ENCODE data around the gene PPP1R17. TPM values are rescaled to one million over a fixed set of nuclear protein-coding genes. Genes with fewer than 3 reads are reported as not detected.

PPP1R17 gene
- total RNA-seq, 1 experiment from 2014 or later = not detected

DNA sequence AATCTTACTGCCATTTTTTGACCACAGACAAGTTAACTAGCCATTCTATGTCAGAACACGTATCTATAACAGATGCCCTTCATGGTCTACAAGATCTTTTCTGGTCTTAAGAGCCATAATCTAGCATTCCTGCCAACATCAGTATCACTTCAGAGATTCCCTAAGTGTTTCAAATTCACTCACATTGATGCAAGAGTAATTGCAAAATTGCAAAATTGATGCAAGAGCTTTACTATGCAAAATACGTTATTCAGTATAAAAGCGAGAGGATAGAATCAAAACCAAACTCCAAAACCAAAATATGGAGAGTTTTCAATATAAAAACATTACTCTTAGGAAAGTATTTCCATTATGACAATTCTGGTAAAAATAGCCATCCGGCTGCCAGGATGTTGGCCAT is 38.1 kb upstream of the PPP1R17 start:
- TF ChIP-seq TCF7L2 (IDR thresholded peaks at IDR 0.05; ENCODE audit: low read depth, low read length) (no peak), SIN3A (IDR thresholded peaks at IDR 0.05; ENCODE audit: borderline replicate concordance, insufficient read depth, low read depth, low read length) (no peak), POLR2AphosphoS5 (IDR thresholded peaks at IDR 0.05; ENCODE audit: low read depth, low read length) (no peak)
- TF ChIP-seq, protein P1, sequence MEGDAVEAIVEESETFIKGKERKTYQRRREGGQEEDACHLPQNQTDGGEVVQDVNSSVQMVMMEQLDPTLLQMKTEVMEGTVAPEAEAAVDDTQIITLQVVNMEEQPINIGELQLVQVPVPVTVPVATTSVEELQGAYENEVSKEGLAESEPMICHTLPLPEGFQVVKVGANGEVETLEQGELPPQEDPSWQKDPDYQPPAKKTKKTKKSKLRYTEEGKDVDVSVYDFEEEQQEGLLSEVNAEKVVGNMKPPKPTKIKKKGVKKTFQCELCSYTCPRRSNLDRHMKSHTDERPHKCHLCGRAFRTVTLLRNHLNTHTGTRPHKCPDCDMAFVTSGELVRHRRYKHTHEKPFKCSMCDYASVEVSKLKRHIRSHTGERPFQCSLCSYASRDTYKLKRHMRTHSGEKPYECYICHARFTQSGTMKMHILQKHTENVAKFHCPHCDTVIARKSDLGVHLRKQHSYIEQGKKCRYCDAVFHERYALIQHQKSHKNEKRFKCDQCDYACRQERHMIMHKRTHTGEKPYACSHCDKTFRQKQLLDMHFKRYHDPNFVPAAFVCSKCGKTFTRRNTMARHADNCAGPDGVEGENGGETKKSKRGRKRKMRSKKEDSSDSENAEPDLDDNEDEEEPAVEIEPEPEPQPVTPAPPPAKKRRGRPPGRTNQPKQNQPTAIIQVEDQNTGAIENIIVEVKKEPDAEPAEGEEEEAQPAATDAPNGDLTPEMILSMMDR (IDR thresholded peaks at IDR 0.05) = no peak
- TF ChIP-seq, protein P2, sequence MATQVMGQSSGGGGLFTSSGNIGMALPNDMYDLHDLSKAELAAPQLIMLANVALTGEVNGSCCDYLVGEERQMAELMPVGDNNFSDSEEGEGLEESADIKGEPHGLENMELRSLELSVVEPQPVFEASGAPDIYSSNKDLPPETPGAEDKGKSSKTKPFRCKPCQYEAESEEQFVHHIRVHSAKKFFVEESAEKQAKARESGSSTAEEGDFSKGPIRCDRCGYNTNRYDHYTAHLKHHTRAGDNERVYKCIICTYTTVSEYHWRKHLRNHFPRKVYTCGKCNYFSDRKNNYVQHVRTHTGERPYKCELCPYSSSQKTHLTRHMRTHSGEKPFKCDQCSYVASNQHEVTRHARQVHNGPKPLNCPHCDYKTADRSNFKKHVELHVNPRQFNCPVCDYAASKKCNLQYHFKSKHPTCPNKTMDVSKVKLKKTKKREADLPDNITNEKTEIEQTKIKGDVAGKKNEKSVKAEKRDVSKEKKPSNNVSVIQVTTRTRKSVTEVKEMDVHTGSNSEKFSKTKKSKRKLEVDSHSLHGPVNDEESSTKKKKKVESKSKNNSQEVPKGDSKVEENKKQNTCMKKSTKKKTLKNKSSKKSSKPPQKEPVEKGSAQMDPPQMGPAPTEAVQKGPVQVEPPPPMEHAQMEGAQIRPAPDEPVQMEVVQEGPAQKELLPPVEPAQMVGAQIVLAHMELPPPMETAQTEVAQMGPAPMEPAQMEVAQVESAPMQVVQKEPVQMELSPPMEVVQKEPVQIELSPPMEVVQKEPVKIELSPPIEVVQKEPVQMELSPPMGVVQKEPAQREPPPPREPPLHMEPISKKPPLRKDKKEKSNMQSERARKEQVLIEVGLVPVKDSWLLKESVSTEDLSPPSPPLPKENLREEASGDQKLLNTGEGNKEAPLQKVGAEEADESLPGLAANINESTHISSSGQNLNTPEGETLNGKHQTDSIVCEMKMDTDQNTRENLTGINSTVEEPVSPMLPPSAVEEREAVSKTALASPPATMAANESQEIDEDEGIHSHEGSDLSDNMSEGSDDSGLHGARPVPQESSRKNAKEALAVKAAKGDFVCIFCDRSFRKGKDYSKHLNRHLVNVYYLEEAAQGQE (IDR thresholded peaks at IDR 0.05; ENCODE audit: insufficient read depth in 1 of 2, low read depth in 2 of 2, low read length in 1 of 2) = no peak
- ATAC-seq (no peak), DNase-seq (ENCODE audit: low read depth, low spot score) (no peak)
- POLR2A ChIA-PET = no interaction called here
- no peaks in the 10 kb centered on the region for H3K9me3 ChIP-seq (ENCODE audit: control insufficient read depth, insufficient read depth, low read depth, low read length)
- no TSS peak for BruUV-seq (replicated peaks)
- in situ Hi-C loops (cut with HindIII; ENCODE audit: low pct_unique_long_range_greater_than_20kb, low sequenced_read_pairs) = no loop called here
- no peak overlapping the region for H3K27ac ChIP-seq (ENCODE audit: low read length)
- no peak overlapping the region for H3K4me3 ChIP-seq (ENCODE audit: low read depth in 2 of 2, low read length in 2 of 2)
- intact Hi-C loops (cut with micrococcal nuclease; ENCODE audit: unreplicated experiment) = loop anchor here (1.0 kb wide), 1 partner anchor 87 kb away; no protein-coding TSS in a partner anchor
- H3K36me3 ChIP-seq (ENCODE audit: control insufficient read depth, insufficient read depth, low read length) = no peaks in the 10 kb centered on the region
- no peaks in the 10 kb centered on the region for H3K4me1 ChIP-seq (ENCODE audit: control insufficient read depth, insufficient read depth, low read length)
- CTCF ChIA-PET = no interaction called here
- H3K27me3 ChIP-seq (ENCODE audit: control insufficient read depth, insufficient read depth, low read length) = no peaks in the 10 kb centered on the region

DNA sequence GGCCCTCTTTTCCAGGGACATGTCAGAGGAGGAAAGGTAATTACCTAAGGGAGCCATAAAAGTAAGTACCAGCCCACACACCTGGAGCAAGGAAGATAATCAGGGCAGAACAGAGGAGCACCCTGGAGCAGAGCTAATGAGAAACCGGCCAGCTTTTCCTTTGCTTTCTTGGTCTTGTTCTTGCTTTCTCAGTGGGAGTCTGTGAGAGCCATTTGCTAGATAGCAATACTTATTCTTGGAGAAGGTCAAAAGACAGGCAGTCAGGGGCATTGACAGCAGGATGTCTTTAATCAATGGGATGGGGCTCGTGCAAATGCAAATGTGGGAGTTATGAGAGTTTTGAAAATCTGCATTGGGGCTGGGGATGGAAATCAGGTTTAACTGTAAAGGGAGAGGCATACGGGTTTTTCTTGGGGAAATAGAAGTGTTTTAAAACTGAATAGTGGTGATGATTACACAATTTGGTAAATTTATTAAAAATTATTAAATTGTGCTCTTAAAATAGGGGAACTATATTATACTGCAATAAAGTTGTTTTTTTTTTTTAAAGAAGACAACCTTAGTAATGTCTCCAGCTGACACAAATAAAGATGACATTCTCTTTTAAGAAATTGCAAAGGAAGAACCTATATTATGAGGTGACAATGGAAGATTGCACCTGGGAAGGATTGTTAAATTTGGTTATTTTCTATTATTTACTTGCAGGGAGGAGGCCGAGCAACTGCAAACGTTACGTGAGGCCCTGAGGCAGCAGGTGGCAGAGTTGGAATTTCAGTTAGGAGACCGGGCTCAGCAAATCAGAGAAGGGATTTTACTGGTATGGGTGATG is 35.6 kb upstream of the PPP1R17 start:
- TF ChIP-seq, protein P1 (IDR thresholded peaks at IDR 0.05) = no peak
- TF ChIP-seq TCF7L2 (IDR thresholded peaks at IDR 0.05; ENCODE audit: low read depth, low read length) = no peak
- TF ChIP-seq SIN3A (IDR thresholded peaks at IDR 0.05; ENCODE audit: borderline replicate concordance, insufficient read depth, low read depth, low read length) = no peak
- TF ChIP-seq, protein P2 (IDR thresholded peaks at IDR 0.05; ENCODE audit: insufficient read depth in 1 of 2, low read depth in 2 of 2, low read length in 1 of 2) = no peak
- TF ChIP-seq POLR2AphosphoS5 (IDR thresholded peaks at IDR 0.05; ENCODE audit: low read depth, low read length) = no peak
- in situ Hi-C loops (cut with HindIII; ENCODE audit: low pct_unique_long_range_greater_than_20kb, low sequenced_read_pairs) = no loop called here
- intact Hi-C loops (cut with micrococcal nuclease; ENCODE audit: unreplicated experiment) = no loop called here
- DNase-seq (ENCODE audit: low read depth, low spot score) = no peak
- BruUV-seq (replicated peaks) = no TSS peak
- H3K4me3 ChIP-seq (ENCODE audit: low read depth in 2 of 2, low read length in 2 of 2) = no peak overlapping the region
- H3K27ac ChIP-seq (ENCODE audit: low read length) = no peak overlapping the region
- ChIA-PET POLR2A (no interaction called here), CTCF (no interaction called here)
- no peaks in the 10 kb centered on the region for H3K36me3 ChIP-seq (ENCODE audit: control insufficient read depth, insufficient read depth, low read length)
- no peaks in the 10 kb centered on the region for H3K9me3 ChIP-seq (ENCODE audit: control insufficient read depth, insufficient read depth, low read depth, low read length)
- no peak for ATAC-seq
- no peaks in the 10 kb centered on the region for H3K4me1 ChIP-seq (ENCODE audit: control insufficient read depth, insufficient read depth, low read length)
- no peaks in the 10 kb centered on the region for H3K27me3 ChIP-seq (ENCODE audit: control insufficient read depth, insufficient read depth, low read length)

Data from Panc1 (cell line).